Measurements from ENCODE around the gene ABCB10. TPM values are rescaled to one million over a fixed set of nuclear protein-coding genes. Genes with fewer than 3 reads are reported as not detected.

Gene ABCB10
- polyA plus RNA-seq, 1 donor (not counting 4 experiments of a cell fraction or from before 2014, with no cell fraction given): 14.3 TPM

DNA sequence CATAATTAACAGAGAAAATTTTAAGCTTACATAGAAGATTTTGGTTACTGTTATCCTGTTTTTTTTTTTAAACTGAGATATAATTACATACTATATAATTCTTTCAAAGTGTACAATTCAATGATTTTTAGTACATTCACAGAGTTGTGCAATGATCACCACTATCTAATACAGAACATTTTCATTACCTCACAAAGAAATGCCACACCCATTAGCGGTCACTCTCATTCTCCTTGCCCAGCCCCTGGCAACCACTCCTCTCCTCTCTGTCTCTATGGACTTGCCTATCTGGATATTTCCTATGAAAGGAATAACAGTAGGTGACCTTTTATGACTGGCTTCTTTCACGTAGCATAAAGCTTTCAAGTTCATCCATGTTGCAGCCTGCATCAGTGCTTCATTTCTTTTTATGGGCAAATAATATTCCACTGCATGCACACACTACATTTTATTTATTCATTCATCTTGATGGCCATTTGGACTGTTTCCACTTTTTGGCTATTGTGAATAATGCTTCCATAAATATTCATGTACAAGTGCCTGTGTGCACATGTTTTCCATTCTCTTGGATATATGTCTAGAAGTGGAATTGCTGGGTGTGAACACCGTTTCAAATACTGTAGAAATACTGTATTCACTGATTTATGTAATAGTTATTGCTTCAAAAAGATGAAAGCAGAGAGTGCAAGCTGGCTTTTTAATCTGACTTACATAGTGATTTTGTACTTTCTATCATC lies 40.9 kb upstream of the ABCB10 start:
- Histone ChIP-seq H3K9me3 (ENCODE audit: control insufficient read depth, low read depth, low read length) (no peaks in the 10 kb centered on the region), H3K4me1 (ENCODE audit: control insufficient read depth, extremely low read depth, insufficient read depth, low read length) (no peaks in the 10 kb centered on the region), H4K20me1 (ENCODE audit: control insufficient read depth, extremely low read depth, insufficient read depth, low read length) (peaks cover 2% of the 10 kb centered on the region), H3K9me1 (ENCODE audit: control insufficient read depth, extremely low read depth, insufficient read depth, low read length) (no peaks in the 10 kb centered on the region), H3K4me2 (ENCODE audit: control insufficient read depth, extremely low read depth, insufficient read depth, low read depth, low read length) (no peak overlapping the region), H3K9ac (ENCODE audit: control insufficient read depth, extremely low read depth, insufficient read depth, low read length) (no peak overlapping the region), H3K79me2 (ENCODE audit: control insufficient read depth, insufficient read depth, low read length) (peaks cover 21% of the 10 kb centered on the region), H3K27me3 (ENCODE audit: control insufficient read depth, extremely low read depth, insufficient read depth, low read length) (no peaks in the 10 kb centered on the region), H3K36me3 (ENCODE audit: control insufficient read depth in 2 of 2, extremely low read depth in 1 of 2, insufficient read depth in 2 of 2, low read length in 2 of 2) (peaks cover 13 to 19% of the 10 kb centered on the region in 2 experiments), H3K27ac (ENCODE audit: control insufficient read depth, insufficient read depth, low read length) (no peak overlapping the region), H3K4me3 (ENCODE audit: control insufficient read depth in 2 of 3, extremely low read depth in 1 of 3, insufficient read depth in 2 of 3, low read depth in 1 of 3, low read length in 3 of 3) (no peak overlapping the region), H2AFZ (ENCODE audit: control insufficient read depth, low read length) (no peak overlapping the region)
- no peak for FAIRE-seq
- DNase-seq (ENCODE audit: low read depth, low spot score): no peak
- dilution Hi-C loops (cut with MboI; ENCODE audit: extremely low pct_ligation_motif_present, low sequenced_read_pairs): no loop called here
- TF ChIP-seq, protein P1, sequence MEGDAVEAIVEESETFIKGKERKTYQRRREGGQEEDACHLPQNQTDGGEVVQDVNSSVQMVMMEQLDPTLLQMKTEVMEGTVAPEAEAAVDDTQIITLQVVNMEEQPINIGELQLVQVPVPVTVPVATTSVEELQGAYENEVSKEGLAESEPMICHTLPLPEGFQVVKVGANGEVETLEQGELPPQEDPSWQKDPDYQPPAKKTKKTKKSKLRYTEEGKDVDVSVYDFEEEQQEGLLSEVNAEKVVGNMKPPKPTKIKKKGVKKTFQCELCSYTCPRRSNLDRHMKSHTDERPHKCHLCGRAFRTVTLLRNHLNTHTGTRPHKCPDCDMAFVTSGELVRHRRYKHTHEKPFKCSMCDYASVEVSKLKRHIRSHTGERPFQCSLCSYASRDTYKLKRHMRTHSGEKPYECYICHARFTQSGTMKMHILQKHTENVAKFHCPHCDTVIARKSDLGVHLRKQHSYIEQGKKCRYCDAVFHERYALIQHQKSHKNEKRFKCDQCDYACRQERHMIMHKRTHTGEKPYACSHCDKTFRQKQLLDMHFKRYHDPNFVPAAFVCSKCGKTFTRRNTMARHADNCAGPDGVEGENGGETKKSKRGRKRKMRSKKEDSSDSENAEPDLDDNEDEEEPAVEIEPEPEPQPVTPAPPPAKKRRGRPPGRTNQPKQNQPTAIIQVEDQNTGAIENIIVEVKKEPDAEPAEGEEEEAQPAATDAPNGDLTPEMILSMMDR (optimal IDR thresholded peaks at IDR 0.05 in 1 of 3, IDR thresholded peaks at IDR 0.05 in 1 of 3, conservative IDR thresholded peaks at IDR 0.05 in 1 of 3; ENCODE audit: extremely low read depth in 1 of 3, insufficient read depth in 2 of 3, low read length in 3 of 3): no peak
- no peak for TF ChIP-seq EZH2 (IDR thresholded peaks at IDR 0.05; ENCODE audit: low read length)

DNA sequence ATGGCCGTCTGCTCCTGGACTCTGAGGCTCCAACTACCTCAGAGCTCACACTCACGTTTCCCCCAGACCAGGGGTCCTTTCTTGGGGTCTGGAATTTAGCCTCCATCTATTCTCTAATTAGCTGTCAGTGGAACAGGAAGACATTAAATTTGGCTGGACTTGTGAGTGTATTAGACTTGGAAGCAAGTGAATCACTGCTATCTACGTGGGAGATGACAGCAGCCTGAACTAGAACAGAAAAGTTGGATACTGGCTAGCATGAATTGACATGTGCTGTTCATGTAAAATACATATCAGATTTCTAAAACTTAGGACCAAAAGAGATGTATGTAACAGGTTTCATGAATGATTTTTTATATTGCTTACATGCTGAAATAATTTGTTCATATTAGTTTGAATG lies 39.4 kb upstream of the ABCB10 start:
- no peaks in the 10 kb centered on the region for H3K9me3 ChIP-seq (ENCODE audit: control insufficient read depth, low read depth, low read length)
- dilution Hi-C loops (cut with MboI; ENCODE audit: extremely low pct_ligation_motif_present, low sequenced_read_pairs): no loop called here
- no peaks in the 10 kb centered on the region for H3K4me1 ChIP-seq (ENCODE audit: control insufficient read depth, extremely low read depth, insufficient read depth, low read length)
- H3K36me3 ChIP-seq (ENCODE audit: control insufficient read depth in 2 of 2, extremely low read depth in 1 of 2, insufficient read depth in 2 of 2, low read length in 2 of 2): peaks cover 20 to 25% of the 10 kb centered on the region in 2 experiments
- H3K27me3 ChIP-seq (ENCODE audit: control insufficient read depth, extremely low read depth, insufficient read depth, low read length): no peaks in the 10 kb centered on the region
- no peak overlapping the region for H3K4me3 ChIP-seq (ENCODE audit: control insufficient read depth in 2 of 3, extremely low read depth in 1 of 3, insufficient read depth in 2 of 3, low read depth in 1 of 3, low read length in 3 of 3)
- H3K9me1 ChIP-seq (ENCODE audit: control insufficient read depth, extremely low read depth, insufficient read depth, low read length): no peaks in the 10 kb centered on the region
- no peak overlapping the region for H3K27ac ChIP-seq (ENCODE audit: control insufficient read depth, insufficient read depth, low read length)
- FAIRE-seq (no peak), DNase-seq (ENCODE audit: low read depth, low spot score) (no peak)
- no peak overlapping the region for H3K4me2 ChIP-seq (ENCODE audit: control insufficient read depth, extremely low read depth, insufficient read depth, low read depth, low read length)
- peaks cover 2% of the 10 kb centered on the region for H4K20me1 ChIP-seq (ENCODE audit: control insufficient read depth, extremely low read depth, insufficient read depth, low read length)
- H2AFZ ChIP-seq (ENCODE audit: control insufficient read depth, low read length): no peak overlapping the region
- no peak for TF ChIP-seq EZH2 (IDR thresholded peaks at IDR 0.05; ENCODE audit: low read length)
- TF ChIP-seq, protein P1 (optimal IDR thresholded peaks at IDR 0.05 in 1 of 3, IDR thresholded peaks at IDR 0.05 in 1 of 3, conservative IDR thresholded peaks at IDR 0.05 in 1 of 3; ENCODE audit: extremely low read depth in 1 of 3, insufficient read depth in 2 of 3, low read length in 3 of 3): no peak
- peaks cover 21% of the 10 kb centered on the region for H3K79me2 ChIP-seq (ENCODE audit: control insufficient read depth, insufficient read depth, low read length)
- no peak overlapping the region for H3K9ac ChIP-seq (ENCODE audit: control insufficient read depth, extremely low read depth, insufficient read depth, low read length)

Measured in keratinocyte (primary cell).